Neutrophil (primary cell): ENCODE measurements around the gene DCLK1.

Experiments
- H3K27ac ChIP-seq: fragments of 200-600 bp; sonication (generic); 2 replicates; pipeline ENCODE4 v1.5.1; 2016; ENCODE audit warnings: mild to moderate bottlenecking, moderate library complexity
- H3K27me3 ChIP-seq: fragments of 200-600 bp; sonication (generic); 2 replicates; pipeline ENCODE4 v1.6.0; 2016; ENCODE audit warnings: mild to moderate bottlenecking
- H3K36me3 ChIP-seq: fragments of 200-600 bp; sonication (generic); 2 replicates; pipeline ENCODE4 v1.5.1; 2017
- H3K4me1 ChIP-seq, 2 experiments: fragments of 200-600 bp in 1 of 2; sonication (generic) in 1 of 2; 1 replicate in 1 of 2; 2 replicates in 1 of 2; pipeline versions ENCODE4 v1.5.1 to v1.6.1; 2013 to 2016; ENCODE audit warnings: low read depth in 1 of 2, low read length in 1 of 2, mild to moderate bottlenecking in 1 of 2, moderate library complexity in 1 of 2; ENCODE audit not compliant: control insufficient read depth in 1 of 2, insufficient read depth in 1 of 2
- H3K4me3 ChIP-seq, 2 experiments: fragments of 200-600 bp in 1 of 2; sonication (generic) in 1 of 2; 1 replicate in 1 of 2; 2 replicates in 1 of 2; pipeline ENCODE4 v1.5.1; 2013 to 2016; ENCODE audit warnings: low read depth in 1 of 2, low read length in 1 of 2, mild to moderate bottlenecking in 1 of 2, moderate library complexity in 1 of 2
- H3K9me3 ChIP-seq: fragments of 200-600 bp; sonication (generic); 2 replicates; pipeline ENCODE4 v1.5.1; 2016
- CTCF ChIP-seq: fragments of 200-600 bp; sonication (generic); IDR thresholded peaks from 2 replicates; pipeline ENCODE4 v1.5.1; 2016; ENCODE audit warnings: antibody characterized with exemption

Gene DCLK1

GRCh38 chr13:36131222-36131930, at the start of gene DCLK1:
Gene DCLK1, minus strand, starts transcription at chr13:36131382.
- Histone ChIP-seq H3K27ac (no peak within 1 kb of the TSS), H3K36me3 (no peaks in the 10 kb centered on the region), H3K27me3 (peaks cover 62% of the 10 kb centered on the region), H3K9me3 (no peaks in the 10 kb centered on the region), H3K4me3 (no peak within 1 kb of the TSS), H3K4me1 (no peaks in the 10 kb centered on the region)
- no peak for TF ChIP-seq CTCF

- TF ChIP-seq CTCF: no peak
- H3K4me1 ChIP-seq: no peaks in the 10 kb centered on the region
- no peaks in the 10 kb centered on the region for H3K9me3 ChIP-seq
- H3K36me3 ChIP-seq: no peaks in the 10 kb centered on the region
- no peaks in the 10 kb centered on the region for H3K27me3 ChIP-seq
- H3K27ac ChIP-seq: no peak overlapping the region
- H3K4me3 ChIP-seq: no peak overlapping the region
Observed at GRCh38 chr13:36175621-36176020, 44.4 kb upstream of the DCLK1 start.

- Histone ChIP-seq H3K4me3 (no peak overlapping the region), H3K27me3 (no peaks in the 10 kb centered on the region), H3K36me3 (no peaks in the 10 kb centered on the region), H3K9me3 (no peaks in the 10 kb centered on the region), H3K27ac (no peak overlapping the region), H3K4me1 (no peaks in the 10 kb centered on the region)
- TF ChIP-seq CTCF: no peak
Observed at GRCh38 chr13:36174923-36175322, 43.7 kb upstream of the DCLK1 start.

- no peak for TF ChIP-seq CTCF
- H3K27me3 ChIP-seq: no peaks in the 10 kb centered on the region
Observed at GRCh38 chr13:36173571-36174322, 42.6 kb upstream of the DCLK1 start.

GRCh38 chr13:36166046-36166445, 34.9 kb upstream of the DCLK1 start:
- H3K36me3 ChIP-seq: no peaks in the 10 kb centered on the region
- no peaks in the 10 kb centered on the region for H3K4me1 ChIP-seq
- no peaks in the 10 kb centered on the region for H3K27me3 ChIP-seq
- H3K4me3 ChIP-seq: no peak overlapping the region
- no peaks in the 10 kb centered on the region for H3K9me3 ChIP-seq
- TF ChIP-seq CTCF: no peak
- no peak overlapping the region for H3K27ac ChIP-seq

More at GRCh38 chr13:36173571-36174322, 42.6 kb upstream of the DCLK1 start:
- H3K9me3 ChIP-seq: no peaks in the 10 kb centered on the region
- H3K27ac ChIP-seq: no peak overlapping the region
- H3K4me3 ChIP-seq: no peak overlapping the region
- no peaks in the 10 kb centered on the region for H3K4me1 ChIP-seq
- H3K36me3 ChIP-seq: no peaks in the 10 kb centered on the region
